H9 (cell line): ENCODE data around the gene CFAP46. TPM values are rescaled to one million over a fixed set of nuclear protein-coding genes. Genes with fewer than 3 reads are reported as not detected.

Experiments used
- DNase-seq: peaks from one replicate; pipeline ENCODE4 v3.0.0-alpha.2; 2017
- H2AFZ ChIP-seq: one replicate; pipeline ENCODE4 v1.6.1; 2013; ENCODE audit warnings: mild to moderate bottlenecking, low read length, control low read depth, moderate library complexity
- H2AK5ac ChIP-seq: 2 replicates; pipeline ENCODE4 v1.6.1; 2013; ENCODE audit warnings: low read length, control low read depth, mixed read lengths; ENCODE audit not compliant: insufficient read length
- H2BK120ac ChIP-seq: one replicate; pipeline ENCODE4 v1.6.1; 2013; ENCODE audit warnings: low read depth, mild to moderate bottlenecking, low read length, control low read depth, inconsistent platforms; ENCODE audit not compliant: poor library complexity, severe bottlenecking
- H2BK12ac ChIP-seq: 2 replicates; pipeline ENCODE4 v1.6.1; 2013; ENCODE audit warnings: low read length, control low read depth, mixed read lengths, low read depth; ENCODE audit not compliant: insufficient read length
- H2BK15ac ChIP-seq: 2 replicates; pipeline ENCODE4 v1.6.1; 2013; ENCODE audit warnings: low read depth, low read length, control low read depth
- H2BK20ac ChIP-seq: one replicate; pipeline ENCODE4 v1.6.1; 2013; ENCODE audit warnings: low read depth, mild to moderate bottlenecking, low read length, control low read depth, inconsistent platforms; ENCODE audit not compliant: poor library complexity, severe bottlenecking
- H2BK5ac ChIP-seq: 2 replicates; pipeline ENCODE4 v1.6.1; 2013; ENCODE audit warnings: low read length, control low read depth, mixed read lengths; ENCODE audit not compliant: insufficient read length
- H3K14ac ChIP-seq: 2 replicates; pipeline ENCODE4 v1.6.1; 2013; ENCODE audit warnings: low read length, control low read depth; ENCODE audit not compliant: insufficient read depth
- H3K18ac ChIP-seq: 2 replicates; pipeline ENCODE4 v1.6.1; 2013; ENCODE audit warnings: low read depth, mild to moderate bottlenecking, mixed read lengths, low read length, control low read depth; ENCODE audit not compliant: insufficient read length
- H3K23ac ChIP-seq: 2 replicates; pipeline ENCODE4 v1.6.1; 2013; ENCODE audit warnings: low read length, control low read depth, mixed read lengths, low read depth; ENCODE audit not compliant: insufficient read length
- H3K23me2 ChIP-seq: 2 replicates; pipeline ENCODE4 v1.6.1; 2013; ENCODE audit warnings: low read depth, mild to moderate bottlenecking, mixed read lengths, low read length, control low read depth; ENCODE audit not compliant: insufficient read length, poor library complexity, severe bottlenecking
- H3K27ac ChIP-seq: 2 replicates; pipeline ENCODE4 v1.5.1; 2013; ENCODE audit warnings: low read length, control low read depth, mixed read lengths, low read depth; ENCODE audit not compliant: insufficient read length
- H3K27me3 ChIP-seq: 2 replicates; pipeline ENCODE4 v1.6.1; 2013; ENCODE audit warnings: low read length, control low read depth, inconsistent platforms; ENCODE audit not compliant: insufficient read depth
- H3K4ac ChIP-seq: 2 replicates; pipeline ENCODE4 v1.6.1; 2013; ENCODE audit warnings: low read depth, mild to moderate bottlenecking, control low read depth, inconsistent platforms, low read length, moderate library complexity
- H3K4me1 ChIP-seq: 2 replicates; pipeline ENCODE4 v1.6.1; 2013; ENCODE audit warnings: low read length, control low read depth, inconsistent platforms; ENCODE audit not compliant: insufficient read depth
- H3K4me2 ChIP-seq: 2 replicates; pipeline ENCODE4 v1.6.1; 2013; ENCODE audit warnings: low read length, control low read depth, mixed read lengths; ENCODE audit not compliant: insufficient read length, insufficient read depth
- H3K56ac ChIP-seq: 2 replicates; pipeline ENCODE4 v1.6.1; 2013; ENCODE audit warnings: low read depth, mild to moderate bottlenecking, mixed read lengths, low read length, control low read depth; ENCODE audit not compliant: insufficient read length
- H3K79me1 ChIP-seq: 2 replicates; pipeline ENCODE4 v1.6.1; 2013; ENCODE audit warnings: low read depth, mild to moderate bottlenecking, moderate library complexity, low read length, control low read depth, inconsistent platforms; ENCODE audit not compliant: insufficient read depth, poor library complexity, severe bottlenecking
- H3K79me2 ChIP-seq: 2 replicates; pipeline ENCODE4 v1.6.1; 2013; ENCODE audit warnings: low read length, control low read depth, inconsistent platforms; ENCODE audit not compliant: insufficient read depth
- H3K9ac ChIP-seq: 2 replicates; pipeline ENCODE4 v1.6.1; 2013; ENCODE audit warnings: low read length, control low read depth, mixed read lengths; ENCODE audit not compliant: insufficient read length; ENCODE audit errors: extremely low read depth
- H3K9me3 ChIP-seq: one replicate; pipeline ENCODE4 v1.6.1; 2013; ENCODE audit warnings: low read depth, low read length, inconsistent platforms; ENCODE audit not compliant: control insufficient read depth
- H3T11ph ChIP-seq: one replicate; pipeline ENCODE4 v1.6.1; 2013; ENCODE audit warnings: mild to moderate bottlenecking, low read length, control low read depth, inconsistent platforms
- H4K20me1 ChIP-seq: one replicate; pipeline ENCODE4 v1.6.1; 2013; ENCODE audit not compliant: control insufficient read depth, insufficient read length, insufficient read depth
- H4K5ac ChIP-seq: 2 replicates; pipeline ENCODE4 v1.6.1; 2013; ENCODE audit warnings: low read depth, mild to moderate bottlenecking, mixed read lengths, low read length, control low read depth; ENCODE audit not compliant: insufficient read length
- H4K8ac ChIP-seq: replicated peaks from 2 replicates; pipeline ENCODE4 v1.6.1; 2013; ENCODE audit warnings: low read length, control low read depth, mixed read lengths, low read depth; ENCODE audit not compliant: insufficient read length
- H4K91ac ChIP-seq: 2 replicates; pipeline ENCODE4 v1.6.1; 2013; ENCODE audit warnings: low read depth, mild to moderate bottlenecking, moderate library complexity, mixed read lengths, low read length, control low read depth; ENCODE audit not compliant: insufficient read length
- H3K27ac Mint-ChIP-seq, 3 experiments: 2 replicates in 2 of 3; 3 replicates in 1 of 3; pipeline ENCODE4 v1.8.0; 2020 to 2021; ENCODE audit warnings: mixed read lengths in 3 of 3, mild to moderate bottlenecking in 1 of 3, moderate library complexity in 1 of 3
- H3K27me3 Mint-ChIP-seq: 2 replicates; pipeline ENCODE4 v1.8.0; 2021; ENCODE audit warnings: low read depth, mild to moderate bottlenecking, moderate library complexity, mixed read lengths
- H3K36me3 Mint-ChIP-seq, 3 experiments: 2 replicates in 2 of 3; 3 replicates in 1 of 3; pipeline ENCODE4 v1.8.0; 2020 to 2021; ENCODE audit warnings: low read depth in 3 of 3, mixed read lengths in 3 of 3; ENCODE audit not compliant: insufficient read depth in 1 of 3
- H3K4me1 Mint-ChIP-seq, 2 experiments: 2 replicates each; pipeline ENCODE4 v1.8.0; 2020; ENCODE audit warnings: mixed read lengths in 2 of 2
- H3K4me3 Mint-ChIP-seq, 2 experiments: 2 replicates in 1 of 2; 3 replicates in 1 of 2; pipeline ENCODE4 v1.8.0; 2020 to 2021; ENCODE audit warnings: mild to moderate bottlenecking in 2 of 2, mixed read lengths in 2 of 2, moderate library complexity in 1 of 2
- H3K9me3 Mint-ChIP-seq, 2 experiments: 2 replicates in 1 of 2; 3 replicates in 1 of 2; pipeline ENCODE4 v1.8.0; 2020; ENCODE audit warnings: mild to moderate bottlenecking in 2 of 2, mixed read lengths in 2 of 2, moderate library complexity in 1 of 2
- CTCF ChIP-seq: fragments of 200-600 bp; sonication (generic); conservative IDR thresholded peaks from 3 replicates; pipeline ENCODE4 v1.8.0; 2021; ENCODE audit warnings: antibody characterized with exemption, mild to moderate bottlenecking
- WGBS: extraction: QIAGEN DNeasy Blood & Tissue Kit; methylation state at CpG from one replicate; pipeline ENCODE4 v1.1.7; 2013; ENCODE audit warnings: missing lambda C conversion rate, low lambda C conversion rate, mixed read lengths; ENCODE audit not compliant: insufficient read length; ENCODE audit errors: extremely low coverage; 5-methylcytosine and 5-hydroxymethylcytosine counted together
- total RNA-seq: library from RNA; stranded (reverse); gene quantifications from 2 replicates; pipeline ENCODE4 v1.2.1, GENCODE V29; 2021

CFAP46 gene
- total RNA-seq, 1 experiment from 2014 or later = 3.1 TPM

DNA sequence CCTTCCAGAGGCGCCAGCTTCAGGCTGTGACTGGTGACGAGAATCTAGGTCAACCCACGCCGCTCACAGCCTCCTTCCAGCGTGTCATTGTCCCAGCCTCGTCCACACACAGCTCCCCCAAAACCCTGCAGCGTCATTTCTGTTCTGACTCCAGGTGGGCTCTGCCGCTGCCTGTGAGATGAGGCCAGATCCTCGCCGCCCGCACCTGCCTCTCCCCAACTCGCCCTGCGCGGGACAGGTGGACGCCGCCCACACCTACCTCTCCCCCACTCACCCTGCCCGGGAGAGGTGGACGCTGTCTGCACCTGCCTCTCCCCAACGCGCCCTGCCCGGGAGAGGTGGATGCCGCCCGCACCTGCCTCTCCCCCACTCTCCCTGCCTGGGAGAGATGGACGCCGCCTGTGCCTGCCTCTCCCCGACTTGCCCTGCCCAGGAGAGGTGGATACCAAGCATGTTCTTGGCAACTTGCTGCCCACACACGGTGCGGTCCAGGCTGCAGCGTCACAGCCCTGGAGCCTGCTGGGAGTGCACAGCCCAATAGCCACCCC, 32.0 kb upstream of the CFAP46 start:
- no peaks in the 10 kb centered on the region for H4K20me1 ChIP-seq

More for the DNA sequence above, 32.0 kb upstream of the CFAP46 start:
- Histone ChIP-seq H3K27me3 (no peaks in the 10 kb centered on the region), H3K9me3 (no peaks in the 10 kb centered on the region), H2AK5ac (no peak overlapping the region), H3K4ac (no peak overlapping the region), H3K23ac (no peak overlapping the region), H3K27ac (no peak overlapping the region), H2AFZ (no peak overlapping the region), H2BK5ac (no peak overlapping the region), H3K9ac (no peak overlapping the region), H2BK15ac (no peak overlapping the region), H3K79me1 (no peaks in the 10 kb centered on the region), H2BK12ac (no peak overlapping the region), H3K23me2 (no peaks in the 10 kb centered on the region), H3K4me1 (no peaks in the 10 kb centered on the region), H3K4me2 (no peak overlapping the region), H3K56ac (no peak overlapping the region), H3K14ac (peak overlapping the region; percentile 18; the same call in 1 of the 2 replicates), H3K79me2 (no peaks in the 10 kb centered on the region), H2BK20ac (no peak overlapping the region), H4K8ac (no peak overlapping the region), H4K91ac (no peak overlapping the region), H2BK120ac (no peak overlapping the region), H3T11ph (no peak overlapping the region), H4K5ac (no peak overlapping the region), H3K18ac (no peak overlapping the region)
- Mint-ChIP-seq H3K36me3 (no peaks in the 10 kb centered on the region; a peak in 1 of 7 replicates), H3K4me3 (no peak overlapping the region), H3K9me3 (peaks cover 0 to 2% of the 10 kb centered on the region in 2 experiments; a peak in 2 of 5 replicates), H3K27ac (no peak overlapping the region), H3K4me1 (peaks cover 6 to 34% of the 10 kb centered on the region in 2 experiments), H3K27me3 (peaks cover 10% of the 10 kb centered on the region)
- no peak for TF ChIP-seq CTCF
- DNase-seq = no peak
- no CpG with 5 or more reads among the region's 29 CpGs for WGBS
